MM.1S (cell line): ENCODE measurements around the gene CCL23.

Experiments used
- DNase-seq: peaks from one replicate; pipeline ENCODE4 v3.0.0-alpha.2; 2015
- H2AFZ ChIP-seq: fragments of 300-600 bp; sonication (generic); 2 replicates; pipeline ENCODE4 v1.6.0; 2016; ENCODE audit warnings: antibody characterized with exemption, low read length
- H3F3A ChIP-seq: fragments of 300-600 bp; sonication (generic); 2 replicates; pipeline ENCODE4 v1.6.1; 2016; ENCODE audit warnings: mild to moderate bottlenecking, antibody characterized with exemption, low read length, moderate library complexity, mixed read lengths; ENCODE audit not compliant: insufficient read depth
- H3K27ac ChIP-seq: fragments of 300-600 bp; sonication (generic); 2 replicates; pipeline ENCODE4 v1.5.1; 2016; ENCODE audit warnings: mild to moderate bottlenecking, low read length
- H3K27me3 ChIP-seq: fragments of 300-600 bp; sonication (generic); replicated peaks from 2 replicates; pipeline ENCODE4 v1.6.0; 2016; ENCODE audit warnings: low read length; ENCODE audit not compliant: insufficient read depth
- H3K36me3 ChIP-seq: fragments of 300-600 bp; sonication (generic); replicated peaks from 2 replicates; pipeline ENCODE4 v1.6.1; 2016; ENCODE audit warnings: mild to moderate bottlenecking, low read length, mixed read lengths; ENCODE audit not compliant: insufficient read depth
- H3K4me1 ChIP-seq: fragments of 300-600 bp; sonication (generic); 2 replicates; pipeline ENCODE4 v1.6.1; 2016; ENCODE audit warnings: low read length, mixed read lengths
- H3K4me2 ChIP-seq: fragments of 300-600 bp; sonication (generic); 2 replicates; pipeline ENCODE4 v1.6.0; 2016; ENCODE audit warnings: low read depth, low read length
- H3K4me3 ChIP-seq: fragments of 300-600 bp; sonication (generic); 2 replicates; pipeline ENCODE4 v1.5.1; 2016; ENCODE audit warnings: low read length, mixed read lengths
- H3K79me2 ChIP-seq: fragments of 300-600 bp; sonication (generic); 2 replicates; pipeline ENCODE4 v1.6.1; 2016; ENCODE audit warnings: mixed run types, low read length, mixed read lengths
- H3K9ac ChIP-seq: fragments of 300-600 bp; sonication (generic); 2 replicates; pipeline ENCODE4 v1.6.1; 2016; ENCODE audit warnings: low read length, mixed read lengths
- H3K9me2 ChIP-seq: fragments of 300-600 bp; sonication (generic); replicated peaks from 2 replicates; pipeline ENCODE4 v1.6.1; 2016; ENCODE audit warnings: mild to moderate bottlenecking, low read length, mixed read lengths; ENCODE audit not compliant: insufficient read depth
- H3K9me3 ChIP-seq: fragments of 300-600 bp; sonication (generic); replicated peaks from 2 replicates; pipeline ENCODE4 v1.6.1; 2016; ENCODE audit warnings: mild to moderate bottlenecking, low read length, mixed read lengths; ENCODE audit not compliant: insufficient read depth
- H4K20me1 ChIP-seq: fragments of 300-600 bp; sonication (generic); 2 replicates; pipeline ENCODE4 v1.6.1; 2016; ENCODE audit warnings: mild to moderate bottlenecking, low read length, moderate library complexity, mixed read lengths; ENCODE audit not compliant: insufficient read depth
- EZH2 ChIP-seq: fragments of 300-600 bp; sonication (generic); optimal IDR thresholded peaks from 2 replicates; pipeline ENCODE3; 2017; ENCODE audit warnings: low read depth, mild to moderate bottlenecking, antibody characterized with exemption, low read length, mixed read lengths
- EZH2phosphoT487 ChIP-seq: fragments of 300-600 bp; sonication (generic); IDR thresholded peaks from 2 replicates; pipeline ENCODE4 v1.6.1; 2018; ENCODE audit warnings: antibody characterized with exemption, low read length
- TF ChIP-seq, protein P1 (sequence below): fragments of 300-600 bp; sonication (generic); IDR thresholded peaks from 2 replicates; pipeline ENCODE4 v1.5.1; 2016; ENCODE audit warnings: antibody characterized with exemption, low read length, mixed read lengths

The CCL23 gene, protein sequence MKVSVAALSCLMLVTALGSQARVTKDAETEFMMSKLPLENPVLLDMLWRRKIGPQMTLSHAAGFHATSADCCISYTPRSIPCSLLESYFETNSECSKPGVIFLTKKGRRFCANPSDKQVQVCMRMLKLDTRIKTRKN

DNA sequence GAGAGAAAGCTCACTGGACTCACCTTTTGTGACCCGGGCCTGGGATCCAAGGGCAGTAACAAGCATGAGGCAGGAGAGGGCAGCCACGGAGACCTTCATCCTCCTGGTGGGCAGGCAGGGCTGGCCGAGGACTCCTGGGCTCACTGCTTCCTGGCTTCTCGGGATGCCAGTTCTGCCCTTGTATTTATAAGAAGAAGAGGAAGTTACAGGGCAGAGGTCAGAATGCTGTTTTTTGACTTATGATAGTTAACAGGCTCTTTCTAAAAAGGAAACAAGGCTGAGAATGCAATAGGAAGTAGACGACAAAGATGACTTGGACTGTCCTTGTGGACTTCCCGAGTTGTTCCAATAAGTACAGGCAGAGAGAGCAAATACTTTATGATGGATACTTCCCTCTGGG is at the start of gene CCL23:
Gene CCL23 (minus strand): TSS at position 174 of the 400 bp plus-strand sequence. CDS start 75 bp downstream, at position 99.
- no peaks in the 10 kb centered on the region for H4K20me1 ChIP-seq
- peaks cover 12% of the 10 kb centered on the region for H3K4me1 ChIP-seq
- H3K9me2 ChIP-seq = no peaks in the 10 kb centered on the region
- no peak within 1 kb of the TSS for H2AFZ ChIP-seq
- H3K9ac ChIP-seq = no peak within 1 kb of the TSS
- H3K27me3 ChIP-seq = no peaks in the 10 kb centered on the region
- H3K79me2 ChIP-seq = no peaks in the 10 kb centered on the region
- H3F3A ChIP-seq = peaks cover 5% of the 10 kb centered on the region; the same call in 1 of the 2 replicates
- H3K9me3 ChIP-seq = no peaks in the 10 kb centered on the region
- H3K36me3 ChIP-seq = no peaks in the 10 kb centered on the region
- H3K27ac ChIP-seq = no peak within 1 kb of the TSS
- no peak within 1 kb of the TSS for H3K4me2 ChIP-seq
- no peak for DNase-seq
- TF ChIP-seq EZH2phosphoT487 (no peak), EZH2 (no peak)
- TF ChIP-seq, protein P1, sequence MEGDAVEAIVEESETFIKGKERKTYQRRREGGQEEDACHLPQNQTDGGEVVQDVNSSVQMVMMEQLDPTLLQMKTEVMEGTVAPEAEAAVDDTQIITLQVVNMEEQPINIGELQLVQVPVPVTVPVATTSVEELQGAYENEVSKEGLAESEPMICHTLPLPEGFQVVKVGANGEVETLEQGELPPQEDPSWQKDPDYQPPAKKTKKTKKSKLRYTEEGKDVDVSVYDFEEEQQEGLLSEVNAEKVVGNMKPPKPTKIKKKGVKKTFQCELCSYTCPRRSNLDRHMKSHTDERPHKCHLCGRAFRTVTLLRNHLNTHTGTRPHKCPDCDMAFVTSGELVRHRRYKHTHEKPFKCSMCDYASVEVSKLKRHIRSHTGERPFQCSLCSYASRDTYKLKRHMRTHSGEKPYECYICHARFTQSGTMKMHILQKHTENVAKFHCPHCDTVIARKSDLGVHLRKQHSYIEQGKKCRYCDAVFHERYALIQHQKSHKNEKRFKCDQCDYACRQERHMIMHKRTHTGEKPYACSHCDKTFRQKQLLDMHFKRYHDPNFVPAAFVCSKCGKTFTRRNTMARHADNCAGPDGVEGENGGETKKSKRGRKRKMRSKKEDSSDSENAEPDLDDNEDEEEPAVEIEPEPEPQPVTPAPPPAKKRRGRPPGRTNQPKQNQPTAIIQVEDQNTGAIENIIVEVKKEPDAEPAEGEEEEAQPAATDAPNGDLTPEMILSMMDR = no peak
- no peak within 1 kb of the TSS for H3K4me3 ChIP-seq

GRCh38 chr17:36066365-36066985 is 48.7 kb upstream of the CCL23 start:
- no peaks in the 10 kb centered on the region for H3K9me2 ChIP-seq

DNA sequence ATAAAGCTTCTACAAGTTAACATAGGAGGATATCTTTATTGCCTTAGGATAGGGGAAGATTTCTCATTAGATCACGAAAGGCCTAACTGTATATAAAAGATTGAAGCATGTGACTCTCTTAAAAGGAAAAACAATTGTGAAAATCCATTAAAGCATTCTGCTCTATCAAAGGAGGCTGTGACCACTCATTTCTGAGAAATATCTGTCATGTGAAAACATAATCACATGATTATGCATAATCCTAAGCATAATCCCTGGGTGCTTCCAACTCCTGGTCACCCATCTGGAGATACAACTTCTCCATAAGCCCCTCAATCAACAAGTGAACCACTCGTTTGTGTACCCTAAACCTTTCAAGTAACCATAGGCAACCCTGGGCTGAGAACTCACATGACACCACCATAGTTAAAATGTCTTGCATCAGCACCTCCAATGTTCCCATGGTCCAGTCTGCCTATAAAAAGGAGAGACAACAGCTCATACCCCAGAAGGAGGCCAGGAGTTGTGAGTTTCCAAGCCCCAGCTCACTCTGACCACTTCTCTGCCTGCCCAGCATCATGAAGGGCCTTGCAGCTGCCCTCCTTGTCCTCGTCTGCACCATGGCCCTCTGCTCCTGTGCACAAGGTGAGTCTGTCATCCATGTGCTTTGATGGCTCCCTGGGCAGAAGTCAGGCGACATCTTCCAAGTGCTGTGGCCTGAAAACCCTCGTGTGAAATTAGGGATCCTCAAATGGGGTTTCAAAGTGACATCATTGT is 46.2 kb upstream of the CCL23 start, which contains the start of gene CCL18:
Gene CCL18 (plus strand): TSS at position 487 of the 756 bp plus-strand sequence. CDS start 71 bp downstream, at position 558.
- no peak for DNase-seq
- Histone ChIP-seq H3F3A (no peaks in the 10 kb centered on the region), H3K9me3 (no peaks in the 10 kb centered on the region), H3K4me1 (no peaks in the 10 kb centered on the region), H2AFZ (no peak within 1 kb of the TSS), H3K4me2 (no peak within 1 kb of the TSS), H3K36me3 (no peaks in the 10 kb centered on the region), H4K20me1 (no peaks in the 10 kb centered on the region), H3K27ac (no peak within 1 kb of the TSS), H3K79me2 (no peaks in the 10 kb centered on the region), H3K9ac (no peak within 1 kb of the TSS), H3K27me3 (no peaks in the 10 kb centered on the region), H3K4me3 (no peak within 1 kb of the TSS), H3K9me2 (no peaks in the 10 kb centered on the region)
- TF ChIP-seq EZH2 (no peak), EZH2phosphoT487 (no peak)
- TF ChIP-seq, protein P1 = no peak

More at GRCh38 chr17:36066365-36066985, 48.7 kb upstream of the CCL23 start:
- Histone ChIP-seq H2AFZ (no peak overlapping the region), H3K27ac (no peak overlapping the region), H3K27me3 (no peaks in the 10 kb centered on the region), H3K9me3 (no peaks in the 10 kb centered on the region), H3K4me2 (no peak overlapping the region), H4K20me1 (no peaks in the 10 kb centered on the region), H3K79me2 (no peaks in the 10 kb centered on the region), H3F3A (no peaks in the 10 kb centered on the region), H3K4me3 (no peak overlapping the region), H3K4me1 (no peaks in the 10 kb centered on the region), H3K36me3 (no peaks in the 10 kb centered on the region), H3K9ac (no peak overlapping the region)
- TF ChIP-seq, protein P1 = no peak
- TF ChIP-seq EZH2phosphoT487 (no peak), EZH2 (no peak)
- DNase-seq = no peak
